Stimulated activated CD4-positive, alpha-beta T cell treated with anti-CD3 and anti-CD28 coated beads, Interleukin-2, amount 100 ng/mL, for 4 hours (primary cell): ENCODE measurements around the gene TUBGCP3.

ENCODE experiments used
- DNase-seq: peaks from one replicate; pipeline ENCODE4 v3.0.0-alpha.2; 2020; ENCODE audit warnings: low read depth

Gene TUBGCP3

DNA sequence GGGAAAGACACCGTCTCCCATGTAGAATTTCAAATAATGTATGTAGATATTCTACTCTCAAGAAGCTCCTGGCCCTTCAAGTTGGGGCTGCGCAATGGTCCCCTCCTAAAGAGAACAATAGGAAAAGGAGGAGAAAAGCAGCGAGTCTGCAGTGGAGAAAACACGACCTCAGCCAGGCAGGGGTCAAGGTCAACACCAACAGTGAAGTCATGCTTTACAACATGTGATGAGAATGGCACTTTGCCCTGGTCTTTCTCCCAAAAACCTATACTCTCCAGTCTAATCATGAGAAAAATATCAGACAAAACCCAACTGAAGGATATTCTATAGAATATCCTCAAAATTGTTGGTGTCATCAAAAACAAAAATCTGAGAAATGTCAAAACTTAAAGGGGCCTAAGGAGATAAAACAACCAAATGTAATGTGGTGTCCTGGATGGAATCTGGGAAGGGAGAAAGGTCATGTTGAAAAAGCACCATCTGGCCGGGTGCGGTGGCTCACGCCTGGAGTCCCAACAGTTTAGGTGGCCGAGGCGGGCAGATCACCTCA, 110.8 kb downstream of the TUBGCP3 start:
- DNase-seq = no peak

DNA sequence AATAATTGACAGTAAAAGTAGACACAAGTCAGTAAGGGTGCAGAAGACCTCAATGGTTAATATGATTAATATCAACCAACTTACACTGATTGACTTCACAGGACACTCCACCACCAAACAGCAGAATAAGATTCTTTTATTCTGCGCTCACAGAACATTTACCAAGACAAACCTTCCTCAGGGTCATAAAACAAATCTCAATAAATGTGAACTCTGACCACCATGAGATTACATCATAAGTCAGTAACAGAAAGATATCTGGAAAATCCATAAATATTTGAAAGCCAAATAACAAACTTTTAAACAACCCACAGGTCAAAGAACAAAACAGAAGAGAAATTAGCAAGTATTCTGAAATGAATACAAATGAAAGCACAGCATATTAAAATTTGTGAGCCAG, 112.1 kb downstream of the TUBGCP3 start:
- DNase-seq = no peak

DNA sequence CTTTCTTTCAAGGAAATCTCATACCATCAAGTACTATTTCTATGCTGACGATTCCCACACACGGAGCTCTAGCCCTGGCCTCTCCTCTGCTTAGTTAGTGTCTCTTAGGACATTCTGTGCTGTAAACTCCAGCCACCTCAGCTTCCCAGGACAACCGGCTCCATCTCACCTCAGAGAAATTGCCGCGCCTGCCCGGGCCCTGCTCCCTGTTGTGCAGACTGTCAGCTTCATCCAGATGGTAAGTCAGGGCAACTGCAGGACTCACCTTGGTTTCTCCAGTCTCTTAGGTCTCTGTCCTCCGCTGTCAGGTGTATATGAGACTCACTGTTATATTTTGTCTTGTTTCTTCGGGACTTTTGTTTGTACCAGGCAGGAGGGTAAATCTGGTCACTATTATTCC, 113.1 kb downstream of the TUBGCP3 start:
- DNase-seq = no peak

DNA sequence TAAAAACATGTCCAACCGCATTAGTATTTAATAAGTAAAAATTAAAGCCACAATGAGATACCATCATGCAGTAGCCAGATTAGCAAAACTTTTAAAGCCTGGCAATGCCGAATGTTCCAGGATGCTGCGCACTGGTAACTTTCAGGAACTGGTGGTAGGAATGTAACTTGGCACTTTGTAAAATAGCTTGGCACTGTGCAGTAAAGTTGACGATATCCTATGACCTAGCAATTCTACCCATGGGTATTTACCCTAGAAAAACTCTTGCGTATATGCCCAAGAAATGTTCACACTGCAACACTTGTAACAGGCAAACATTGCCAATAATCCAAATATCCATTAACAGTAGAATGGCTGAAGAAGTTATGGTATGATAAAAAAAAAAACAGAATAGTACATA, 114.1 kb downstream of the TUBGCP3 start:
- no peak for DNase-seq

DNA sequence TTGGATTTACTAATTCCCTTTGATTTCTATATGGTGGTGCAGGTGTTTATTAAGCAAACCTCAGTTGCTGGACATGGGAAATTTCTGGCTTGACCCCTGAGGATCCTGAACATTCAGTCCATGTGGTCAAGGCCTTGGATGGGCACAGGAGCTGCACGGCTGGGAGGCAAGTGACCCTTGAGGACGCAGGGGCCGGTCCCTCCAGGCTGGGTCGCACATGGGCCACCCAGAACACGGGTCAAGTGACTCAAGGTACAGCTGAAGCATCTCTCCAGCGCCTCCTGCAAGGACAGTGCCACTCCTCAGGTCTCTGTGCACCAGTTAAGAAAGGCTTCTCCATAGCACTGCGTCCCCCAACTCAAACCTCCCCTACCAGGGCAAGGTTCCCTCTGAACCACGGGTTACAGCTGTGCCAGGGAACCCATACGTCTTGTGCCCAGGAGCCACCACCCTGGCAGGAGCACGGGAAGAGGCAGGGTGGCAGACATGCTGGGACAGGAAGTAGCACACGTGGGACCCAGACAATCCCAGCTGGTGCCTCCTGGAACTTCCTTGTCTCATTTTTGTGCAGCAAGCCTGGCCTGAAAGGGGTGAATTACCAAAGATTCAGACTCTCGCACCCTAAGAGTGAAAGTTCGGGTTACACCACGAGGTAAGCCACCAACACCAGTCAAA, 118.7 kb downstream of the TUBGCP3 start:
- DNase-seq = no peak

DNA sequence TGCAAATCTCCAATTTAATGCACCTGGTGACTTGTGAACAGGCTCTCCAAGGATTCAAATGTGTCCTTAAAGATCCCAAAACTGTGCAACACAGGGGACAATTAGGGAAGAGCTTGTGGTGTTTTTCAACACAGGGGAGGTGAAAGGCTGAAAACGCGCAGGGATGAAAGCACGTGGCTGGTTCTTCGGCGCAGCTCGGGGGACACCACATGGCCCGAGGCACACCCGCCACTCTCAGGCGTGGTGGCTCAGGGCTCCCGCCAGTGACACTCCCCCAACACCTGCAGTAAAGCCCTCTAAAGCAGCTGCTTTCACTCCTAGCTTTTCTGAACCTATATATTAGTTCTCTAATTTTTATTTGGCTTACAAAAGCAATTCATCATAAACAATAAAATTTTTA, 119.9 kb downstream of the TUBGCP3 start:
- no peak for DNase-seq

DNA sequence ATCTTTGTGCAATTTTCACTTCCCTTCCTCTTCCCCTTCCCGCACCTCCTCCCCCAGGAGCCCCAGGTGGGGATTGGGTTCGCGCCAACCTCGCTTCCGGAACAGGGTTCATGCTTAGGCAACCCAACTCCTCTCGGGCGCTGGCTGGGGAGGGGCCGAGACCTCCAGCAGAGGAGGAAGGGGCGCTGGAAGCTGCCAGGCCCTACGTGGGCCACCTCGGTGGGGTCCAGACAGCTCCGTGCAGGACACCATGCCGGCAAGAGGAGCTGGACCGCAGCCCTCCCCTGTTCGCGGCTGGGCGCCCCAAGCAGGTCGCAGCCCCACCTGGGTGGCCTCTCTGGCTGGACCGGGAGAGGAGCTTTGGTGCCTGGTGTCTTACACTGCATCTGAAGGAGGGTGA, 120.7 kb downstream of the TUBGCP3 start:
- DNase-seq = no peak

DNA sequence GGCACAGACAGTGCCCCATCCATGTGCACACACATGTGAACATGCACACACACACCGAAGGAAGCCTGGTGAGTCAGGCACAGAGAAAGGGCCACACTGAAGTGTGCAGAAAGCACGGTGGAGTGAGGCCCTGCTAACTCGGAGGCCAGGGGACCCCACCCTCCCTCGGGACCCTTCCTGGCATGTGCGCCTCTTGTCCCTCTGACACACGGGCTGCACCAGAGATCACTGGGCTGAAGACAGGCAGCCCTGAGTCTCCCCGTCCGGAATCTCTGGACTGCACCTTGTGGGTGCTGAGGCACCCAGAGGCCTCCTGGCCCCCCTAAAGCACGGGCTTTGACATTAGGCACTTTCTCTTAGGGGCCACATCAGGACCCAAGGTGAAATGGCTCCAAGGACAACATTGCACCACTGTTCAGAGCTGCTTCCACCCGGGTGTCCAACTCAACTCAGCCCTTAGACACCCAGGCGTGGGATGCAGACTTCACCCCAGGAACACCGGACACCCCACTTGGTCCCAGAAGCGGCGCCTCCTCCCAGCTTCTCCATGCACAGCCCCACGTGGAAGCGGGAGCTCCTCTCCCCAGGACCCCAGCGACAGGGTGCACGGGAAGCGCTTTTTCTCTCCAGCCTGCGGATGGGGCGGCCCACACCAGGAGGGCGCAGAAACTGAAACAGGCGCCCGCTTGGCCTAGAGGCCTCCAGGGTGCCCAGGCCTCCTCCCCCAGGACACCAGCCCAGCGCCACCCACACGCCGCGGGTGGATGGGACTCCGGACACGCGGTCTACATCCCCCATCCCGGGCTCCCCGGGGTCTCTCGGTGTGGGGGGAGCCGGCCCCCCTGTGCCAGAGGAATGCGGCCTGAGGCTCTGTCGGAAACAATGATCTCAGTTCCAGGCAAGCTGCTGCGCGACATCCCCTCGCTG, 121.6 kb downstream of the TUBGCP3 start:
- no peak for DNase-seq

DNA sequence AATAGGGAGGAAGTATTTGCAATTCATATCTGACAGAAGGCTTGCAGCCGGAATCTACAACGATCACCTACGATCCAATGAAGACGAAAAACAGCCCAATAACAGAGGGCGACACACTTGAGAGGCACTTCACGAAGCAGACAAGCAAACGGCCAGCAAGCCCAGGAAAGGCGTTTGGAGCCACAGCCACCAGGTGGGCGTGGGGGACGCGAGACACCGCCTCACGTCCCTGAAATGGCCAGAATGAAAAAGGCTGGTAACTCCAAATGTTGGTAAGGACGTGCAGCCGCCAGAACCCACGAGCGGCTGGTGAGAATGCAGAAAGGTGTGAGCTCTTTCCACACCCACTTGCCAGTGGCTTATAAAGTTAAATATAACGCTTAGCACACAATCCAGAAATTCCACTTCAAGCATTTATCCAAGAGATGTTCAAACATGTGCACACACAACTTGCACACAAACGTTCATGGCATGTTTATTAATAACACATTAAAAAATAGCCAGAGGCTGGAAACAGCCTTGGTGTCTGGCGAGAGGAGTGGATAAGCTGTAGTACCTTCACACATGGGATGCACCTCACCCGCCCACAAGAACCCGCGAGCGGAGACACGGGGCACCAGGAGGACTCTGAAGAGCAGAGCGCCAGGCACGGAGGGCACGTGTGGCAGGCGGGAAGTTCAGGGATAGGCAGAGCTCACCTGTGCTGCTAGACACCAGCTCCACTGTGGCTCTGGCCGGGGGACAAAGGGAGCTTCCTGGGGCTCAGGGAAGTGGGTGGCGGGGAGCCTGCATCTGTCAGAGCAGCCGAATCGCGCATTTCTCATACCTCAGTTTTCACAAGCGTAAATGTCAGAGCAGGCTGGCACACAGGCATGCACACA, 122.5 kb downstream of the TUBGCP3 start:
- DNase-seq = no peak

DNA sequence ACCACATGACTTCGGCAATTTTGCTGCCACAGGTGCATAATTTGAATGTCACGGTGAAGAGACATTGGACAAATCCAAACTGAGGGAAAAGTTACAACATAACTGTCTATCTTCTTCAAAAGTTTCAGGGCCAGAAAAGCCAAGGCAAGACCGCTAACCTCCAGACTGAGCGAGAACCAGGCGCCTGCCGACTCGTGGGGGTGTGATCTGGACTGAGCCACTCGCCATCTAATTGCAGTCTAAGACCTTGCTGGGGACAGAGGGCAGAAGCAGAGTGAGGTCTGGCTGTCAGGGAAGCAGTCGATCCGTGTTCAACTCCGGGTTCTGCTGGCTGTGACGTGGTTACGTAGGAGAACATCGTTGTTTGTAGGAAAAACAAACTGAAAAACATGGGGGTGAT, 123.2 kb downstream of the TUBGCP3 start:
- DNase-seq = no peak

DNA sequence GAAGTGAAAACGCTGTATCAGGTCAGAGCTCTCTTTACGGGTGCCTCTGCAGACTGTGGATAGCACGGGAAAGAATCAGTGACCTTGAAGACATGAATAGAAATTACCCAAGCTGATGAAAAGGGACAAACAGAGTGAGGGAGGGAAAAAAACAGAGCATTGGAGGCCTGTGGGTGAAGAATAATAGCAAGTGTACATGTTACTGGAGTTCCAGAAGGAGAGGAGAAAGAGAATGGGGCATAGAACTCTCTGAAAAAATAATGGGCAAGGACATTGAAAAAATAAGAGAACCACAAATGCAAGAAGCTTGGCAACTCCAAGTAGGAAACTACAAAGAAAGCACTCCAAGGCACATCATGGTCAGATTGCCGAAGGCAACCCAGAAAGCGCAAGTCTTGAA, 125.5 kb downstream of the TUBGCP3 start:
- no peak for DNase-seq

DNA sequence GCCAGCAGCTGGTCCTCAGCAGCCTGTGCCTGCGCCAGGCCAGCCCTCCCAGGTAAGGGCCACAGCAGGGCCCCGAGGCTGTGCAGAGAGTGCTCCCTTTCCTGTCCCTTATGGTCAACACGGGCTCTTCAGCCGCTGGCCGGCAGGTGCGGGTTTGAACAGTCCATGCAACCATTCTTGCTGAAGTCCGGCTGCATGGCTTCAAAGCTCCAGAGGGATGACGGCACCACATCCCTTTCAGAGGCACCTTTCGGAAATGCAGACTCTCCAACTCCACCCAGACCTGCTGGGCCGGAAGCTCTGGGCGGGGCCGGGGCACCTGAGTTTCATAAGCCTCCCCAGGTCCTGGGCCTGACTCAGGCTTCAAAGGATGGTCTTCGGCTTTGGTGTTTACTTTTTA, 130.5 kb downstream of the TUBGCP3 start:
- no peak for DNase-seq

DNA sequence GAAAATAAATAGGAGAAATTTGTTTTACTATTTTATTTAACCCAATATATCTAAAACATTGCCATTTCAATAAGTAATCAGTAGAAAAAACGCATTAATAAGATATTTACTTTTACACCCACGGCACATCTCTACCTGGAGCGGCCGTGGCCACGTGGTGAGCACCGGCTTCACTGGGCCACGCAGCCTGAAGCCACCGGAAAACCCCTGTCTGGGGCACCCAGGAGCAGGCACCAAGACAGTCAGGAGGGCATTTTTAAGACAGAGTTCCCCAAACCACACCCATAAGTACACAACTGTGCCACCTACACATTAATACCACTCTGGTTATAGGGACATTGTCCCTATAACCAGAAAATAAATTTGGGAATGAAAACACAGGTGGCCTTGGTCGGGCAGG, 130.9 kb downstream of the TUBGCP3 start:
- DNase-seq = no peak

DNA sequence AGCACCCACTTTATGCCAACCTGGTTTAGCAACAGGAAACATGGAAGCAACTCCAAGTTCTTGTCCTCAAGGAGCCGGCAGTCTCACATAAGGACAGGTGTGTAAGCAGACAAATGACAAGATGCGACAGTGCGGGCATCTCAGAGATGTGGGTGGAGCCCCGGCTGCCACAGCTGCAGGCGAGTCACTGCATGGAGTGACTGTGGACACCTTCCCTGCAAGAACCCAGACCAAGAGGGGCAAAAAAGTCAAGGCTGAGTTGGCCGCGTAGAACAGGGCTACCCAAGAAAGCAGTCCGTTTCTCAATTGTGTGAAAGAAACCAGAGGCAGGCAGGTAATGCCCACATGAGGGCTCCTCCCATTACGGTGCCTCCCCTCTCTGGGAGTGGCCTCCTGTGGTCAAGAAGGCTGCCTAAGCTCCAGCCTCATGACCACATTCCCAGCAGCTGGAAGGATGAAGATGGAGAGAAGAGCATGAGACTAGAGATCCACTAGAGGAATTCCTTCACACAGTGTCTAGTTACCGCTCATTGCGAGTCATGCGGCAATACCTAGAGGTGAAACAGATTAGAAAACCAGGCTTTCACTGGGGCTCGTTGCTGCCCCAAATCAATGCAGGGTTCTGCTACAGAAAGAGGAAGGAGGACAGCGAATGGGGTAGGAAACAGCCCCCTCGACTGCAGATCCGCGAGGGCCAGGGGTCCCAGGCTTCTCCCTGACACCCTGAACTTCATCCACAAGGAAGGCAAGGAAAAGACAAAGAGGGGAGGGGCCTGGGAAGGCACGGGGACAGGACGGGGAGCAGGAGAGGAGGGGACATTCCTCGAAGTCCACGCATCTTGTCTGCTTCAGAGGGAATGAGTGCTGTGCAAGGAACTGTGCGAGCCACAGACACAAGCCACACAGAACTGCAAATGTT, 131.6 kb downstream of the TUBGCP3 start:
- DNase-seq = no peak

DNA sequence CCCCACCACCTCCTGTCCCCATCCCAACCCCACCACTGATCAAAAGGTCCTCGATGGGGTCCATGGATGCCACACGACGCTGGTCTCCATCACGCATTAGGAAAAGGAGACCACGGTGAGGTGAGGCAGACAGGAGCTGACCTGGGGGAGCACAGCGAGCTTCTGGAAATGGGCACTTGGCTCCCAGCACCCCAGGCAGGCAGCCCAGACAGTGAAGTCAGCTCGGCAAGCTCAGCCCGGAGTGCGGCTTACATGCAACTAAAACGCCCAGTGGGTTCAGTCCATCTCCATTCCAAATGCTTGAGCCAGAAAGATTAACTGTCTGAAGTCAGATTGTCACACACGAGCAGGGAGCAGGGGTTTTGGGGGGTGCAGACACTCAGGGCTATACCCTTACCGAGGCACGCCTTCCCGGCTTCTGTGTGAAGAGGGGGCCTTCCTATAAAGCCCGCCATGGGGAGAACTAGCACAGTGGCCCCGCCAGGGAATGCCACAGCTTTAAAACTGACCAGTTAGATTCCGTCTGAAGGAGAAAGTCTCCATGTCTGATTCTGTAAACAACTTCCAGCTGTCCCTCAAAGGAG, 132.4 kb downstream of the TUBGCP3 start:
- no peak for DNase-seq

DNA sequence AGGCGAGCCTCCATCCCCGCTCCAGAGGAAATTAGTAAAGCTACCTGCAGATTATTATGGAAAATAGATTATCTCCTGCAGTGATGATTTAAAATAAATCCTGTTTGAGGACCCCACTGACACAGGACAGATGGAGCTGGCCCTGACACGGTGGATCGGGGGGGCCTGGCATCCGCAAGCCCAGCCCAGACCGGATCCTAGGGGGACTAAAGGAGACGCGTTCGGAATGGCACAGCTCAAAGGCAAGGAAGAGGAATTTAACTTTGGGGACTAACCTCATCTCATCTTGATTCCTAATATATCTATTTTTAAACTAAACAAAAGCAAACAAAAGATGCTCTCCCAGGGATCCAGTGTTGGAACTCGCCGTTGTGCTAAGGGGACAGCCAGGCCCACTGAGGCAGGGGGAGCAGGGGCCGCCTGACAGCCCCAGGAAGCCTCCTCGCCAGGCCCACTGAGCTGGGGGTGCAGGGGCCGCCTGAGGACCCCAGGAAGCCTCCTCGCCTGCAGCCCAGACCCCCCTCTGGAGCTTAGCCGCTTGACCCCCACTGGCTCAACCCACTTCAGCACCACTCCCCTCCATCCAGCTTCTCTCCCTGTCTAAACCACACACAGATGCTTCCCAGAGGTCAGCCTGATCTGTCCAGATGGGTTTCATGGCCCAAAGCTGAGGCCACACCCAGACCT, 133.2 kb downstream of the TUBGCP3 start:
- DNase-seq = no peak

DNA sequence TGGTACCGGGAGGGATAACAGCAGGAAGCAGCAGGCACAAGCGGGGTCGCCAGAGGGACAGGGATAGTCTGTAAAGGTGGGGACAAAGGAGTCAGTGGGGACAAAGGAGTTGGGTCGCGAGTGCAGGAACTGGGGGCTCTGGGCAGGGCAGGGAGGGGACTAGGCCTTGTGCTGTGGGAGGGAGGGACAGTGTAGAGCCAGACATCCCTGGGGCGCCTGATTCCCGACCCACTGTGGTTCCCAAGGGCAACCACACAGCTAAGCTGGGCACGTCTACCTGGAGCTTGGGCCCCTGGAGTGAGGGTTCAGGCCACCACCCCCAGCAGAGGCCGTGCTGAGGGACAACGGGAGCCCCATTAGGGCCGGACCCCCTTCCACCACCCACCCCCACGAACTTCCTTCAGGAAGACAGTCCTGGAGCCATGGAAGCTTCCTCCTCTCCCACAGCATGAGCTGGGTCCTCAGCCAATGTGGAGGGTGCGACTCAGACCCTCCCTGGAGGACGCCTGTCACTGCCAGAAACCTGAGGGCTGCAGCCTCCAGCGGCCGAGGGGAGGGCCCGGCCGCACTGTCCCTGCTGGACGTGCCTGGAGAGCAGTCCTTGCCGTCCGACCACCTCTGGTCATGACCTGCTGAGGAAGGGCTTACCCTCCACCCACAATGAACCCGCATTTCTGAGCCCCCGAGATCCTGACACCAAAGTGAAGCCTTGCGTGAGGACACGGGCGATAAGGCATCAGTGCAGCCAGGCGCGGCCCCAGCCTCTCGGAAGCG, 133.9 kb downstream of the TUBGCP3 start:
- no peak for DNase-seq

DNA sequence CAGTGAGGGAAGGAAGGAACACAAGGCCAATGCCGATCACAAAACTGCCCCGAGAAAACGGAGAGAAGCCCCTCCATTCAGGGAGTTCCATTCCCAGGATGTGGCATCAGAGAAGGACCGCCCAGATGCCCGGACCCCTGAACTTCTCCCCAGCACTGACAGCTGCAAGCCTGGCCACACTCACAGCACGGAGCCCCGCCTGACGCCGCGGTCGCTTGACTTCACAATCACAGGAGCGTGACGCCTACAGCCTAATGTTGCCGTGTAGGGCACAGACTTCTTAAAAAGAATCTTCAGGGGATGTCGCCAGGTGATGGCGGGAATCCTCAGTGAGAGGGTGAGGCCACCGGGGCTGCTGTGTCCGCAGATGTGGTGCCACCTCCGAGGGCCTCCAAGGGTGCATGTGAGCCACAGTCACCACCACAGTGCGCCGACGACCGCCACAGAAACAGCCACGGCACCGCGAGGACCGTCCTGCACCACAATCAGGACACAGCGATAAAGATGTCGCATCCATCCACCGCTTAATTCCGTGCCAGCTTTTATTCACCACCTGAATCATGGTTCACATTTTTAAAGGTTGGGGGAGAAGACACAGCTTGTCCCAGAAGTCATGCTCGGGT, 134.6 kb downstream of the TUBGCP3 start:
- DNase-seq = no peak
